GM18867 (cell line): ENCODE measurements around the gene TXNL1.
"Not testable (repeated sequence)": the region's sequence is repeated elsewhere in the genome, so short reads cannot be mapped to it uniquely, and the experiment has no call there.

Experiments
- ATAC-seq: cut with Tn5 transposase; IDR thresholded peaks from one replicate; pipeline ENCODE4 v1.9.1; 2021; ENCODE audit warnings: mild to moderate bottlenecking, moderate library complexity; ENCODE audit not compliant: unreplicated experiment

Gene TXNL1

DNA sequence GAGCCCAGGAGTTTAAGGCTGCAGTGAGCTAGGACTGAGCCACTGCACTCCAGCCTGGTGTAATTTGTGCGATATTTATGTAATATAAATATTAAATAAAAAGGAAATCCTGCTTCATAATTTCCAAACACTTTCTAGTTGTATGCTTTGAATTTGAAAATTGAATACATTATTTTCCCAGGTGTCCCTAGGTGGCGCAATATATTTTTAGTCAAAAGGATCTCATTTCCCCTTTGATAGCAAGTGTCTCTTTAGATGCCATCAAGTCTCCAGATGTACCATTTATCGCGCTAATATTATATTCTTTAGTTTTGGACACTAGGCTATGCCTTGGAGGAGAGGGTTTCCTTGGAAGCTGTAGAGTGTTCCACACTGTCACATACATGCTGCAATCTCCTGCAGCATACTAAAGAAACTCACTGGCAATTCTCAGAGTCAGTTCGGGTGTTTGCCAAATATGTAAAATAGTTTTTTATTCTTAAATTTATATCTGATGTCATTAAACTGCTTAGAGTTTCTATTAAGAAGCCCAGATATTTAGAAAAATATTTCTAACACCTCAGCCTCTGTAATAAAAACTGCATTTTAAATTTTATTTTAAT is 7.1 kb upstream of the TXNL1 start:
- peak; percentile 36 for ATAC-seq

DNA sequence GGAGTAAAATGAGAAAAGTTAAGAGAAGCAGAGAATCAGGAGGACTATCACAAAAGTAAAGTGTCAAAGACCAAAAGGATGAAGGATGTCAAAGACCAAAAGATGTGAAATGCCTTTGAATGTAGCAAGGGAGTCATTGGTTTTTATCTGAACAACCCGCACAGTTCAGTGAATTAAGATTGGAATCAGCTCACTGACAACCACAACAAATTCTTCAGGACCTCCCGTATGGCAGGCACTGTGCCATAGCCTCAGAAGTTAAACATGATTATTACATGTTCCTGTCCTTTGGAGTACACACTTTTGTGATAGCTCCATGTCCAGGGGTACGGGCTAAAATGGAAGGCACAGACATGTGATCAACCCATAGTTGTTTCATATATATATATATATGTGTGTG is 5.0 kb upstream of the TXNL1 start:
- ATAC-seq = no peak

DNA sequence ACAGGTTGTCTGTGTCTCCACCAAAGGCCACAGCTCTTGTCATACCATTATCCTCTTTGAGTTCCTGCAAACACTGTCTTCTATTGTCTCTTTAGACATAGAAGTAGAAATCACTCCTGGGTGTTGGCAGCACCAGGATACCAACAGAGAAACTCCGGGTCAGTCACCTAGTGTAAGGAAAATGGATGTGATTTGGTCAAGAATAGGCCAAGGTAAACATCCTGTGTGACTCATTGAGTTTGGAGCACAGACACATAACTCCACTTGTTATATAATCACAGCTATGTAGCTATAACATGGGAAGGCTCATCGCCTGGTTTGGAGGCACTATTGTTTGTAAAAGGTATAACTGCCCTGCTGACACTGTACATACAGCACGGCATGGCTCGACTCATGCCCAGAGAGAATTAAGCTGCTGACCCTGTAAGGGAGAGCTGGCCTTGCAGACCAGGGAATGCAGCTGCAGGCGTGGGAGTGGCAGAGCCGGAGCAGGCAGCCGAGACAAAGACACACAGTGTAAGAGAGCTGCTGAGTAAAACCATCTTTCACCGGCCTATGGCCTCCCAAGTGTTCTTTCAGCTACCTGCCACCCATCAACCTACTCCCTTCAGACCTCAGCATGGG is 3.4 kb upstream of the TXNL1 start:
- ATAC-seq = no peak

DNA sequence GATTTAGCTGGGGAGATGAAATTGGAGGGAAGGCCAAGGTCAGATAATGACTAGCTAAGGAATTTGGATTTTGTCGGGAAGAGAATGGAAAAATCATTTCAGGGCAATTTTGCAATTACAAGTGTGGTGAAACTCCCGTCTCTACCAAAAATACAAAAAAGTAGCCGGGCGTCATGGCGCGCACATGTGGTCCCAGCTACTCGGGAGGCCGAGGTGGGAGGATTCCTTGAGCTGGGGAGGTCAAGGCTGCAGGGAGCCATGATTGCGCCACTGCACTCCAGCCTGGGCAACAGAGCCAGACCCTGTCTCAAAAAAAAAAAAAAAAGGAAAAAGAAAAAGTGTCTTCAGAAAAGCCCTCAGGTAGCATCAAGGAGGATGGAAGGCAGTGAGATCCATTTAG is 1.2 kb upstream of the TXNL1 start:
- ATAC-seq = no peak

DNA sequence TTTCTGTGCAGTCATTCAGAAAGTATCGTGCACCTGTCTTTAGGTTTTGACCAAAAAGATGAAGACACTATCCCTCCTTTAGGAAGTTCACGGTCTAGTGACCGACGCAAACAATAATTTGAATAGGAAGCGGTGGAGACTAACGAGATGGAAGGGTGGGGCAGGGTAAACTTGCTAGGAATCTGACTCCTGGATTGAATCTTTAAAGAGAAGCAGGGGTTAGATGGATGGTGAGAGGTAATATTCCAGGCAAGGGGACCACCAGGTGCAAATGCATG is 651 bp upstream of the TXNL1 start:
- ATAC-seq = no peak

DNA sequence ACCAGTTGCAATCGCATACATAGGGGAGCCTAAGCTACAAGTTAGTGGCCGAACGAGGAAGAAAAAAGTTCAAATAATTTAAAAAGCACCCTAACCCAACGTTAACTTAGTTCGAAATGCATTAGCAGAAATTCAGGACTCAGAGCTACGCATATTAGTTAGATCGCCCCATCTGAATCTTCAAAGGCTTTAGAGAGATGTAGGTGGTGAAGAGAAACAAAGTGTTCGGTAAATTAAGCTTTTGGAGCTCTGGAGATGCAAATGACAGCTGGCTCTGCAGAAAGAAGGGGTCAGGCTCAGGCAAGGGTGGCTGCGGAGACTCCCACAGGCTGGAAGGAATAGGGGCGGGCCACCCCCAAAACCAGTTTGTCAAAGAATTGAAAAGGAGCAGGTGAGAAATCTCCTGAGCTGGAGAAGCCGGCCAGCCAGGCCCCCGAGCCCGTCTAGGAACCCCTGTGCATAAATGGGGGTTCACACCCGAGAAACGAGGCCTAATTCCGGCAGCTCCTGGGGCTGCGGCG is 621 bp downstream of the TXNL1 start:
- ATAC-seq = peak; percentile 13

DNA sequence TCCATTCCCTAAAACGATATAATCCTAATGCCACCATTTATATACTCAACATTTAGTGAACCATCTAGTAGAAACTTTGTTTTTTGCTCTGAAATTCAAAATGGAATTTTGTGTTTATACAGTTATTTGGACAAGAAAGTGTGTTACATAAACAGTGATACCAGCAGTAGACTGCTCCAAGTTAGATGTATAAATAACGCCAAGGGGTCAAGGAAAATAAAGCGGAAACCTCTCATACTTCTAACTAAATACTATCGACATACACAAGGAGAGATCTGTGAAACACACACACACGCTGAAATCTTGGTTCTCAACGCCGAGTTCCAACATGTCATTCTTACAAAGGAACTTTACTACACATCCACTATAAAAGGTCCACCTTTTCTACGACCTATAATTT is 1.2 kb downstream of the TXNL1 start:
- ATAC-seq = no peak

DNA sequence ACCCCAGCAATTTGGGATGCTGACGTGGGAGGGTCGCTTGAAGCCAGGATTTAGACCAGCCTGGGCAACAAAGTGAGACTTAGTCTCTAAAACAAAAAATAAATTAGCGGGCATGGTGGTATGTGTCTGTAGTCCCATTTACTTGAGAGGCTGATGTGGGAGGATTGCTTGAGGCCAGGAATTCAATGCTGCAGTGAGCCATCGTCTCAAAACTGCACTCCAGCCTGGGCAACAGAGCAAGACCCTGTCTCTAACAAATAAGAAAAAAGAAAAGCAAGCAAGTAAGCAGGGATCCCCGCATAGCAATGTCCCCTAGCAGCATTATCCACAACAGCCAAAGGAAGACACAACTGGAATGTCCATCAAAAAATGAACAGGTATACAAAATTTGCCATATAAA is 3.4 kb downstream of the TXNL1 start:
- no peak for ATAC-seq

DNA sequence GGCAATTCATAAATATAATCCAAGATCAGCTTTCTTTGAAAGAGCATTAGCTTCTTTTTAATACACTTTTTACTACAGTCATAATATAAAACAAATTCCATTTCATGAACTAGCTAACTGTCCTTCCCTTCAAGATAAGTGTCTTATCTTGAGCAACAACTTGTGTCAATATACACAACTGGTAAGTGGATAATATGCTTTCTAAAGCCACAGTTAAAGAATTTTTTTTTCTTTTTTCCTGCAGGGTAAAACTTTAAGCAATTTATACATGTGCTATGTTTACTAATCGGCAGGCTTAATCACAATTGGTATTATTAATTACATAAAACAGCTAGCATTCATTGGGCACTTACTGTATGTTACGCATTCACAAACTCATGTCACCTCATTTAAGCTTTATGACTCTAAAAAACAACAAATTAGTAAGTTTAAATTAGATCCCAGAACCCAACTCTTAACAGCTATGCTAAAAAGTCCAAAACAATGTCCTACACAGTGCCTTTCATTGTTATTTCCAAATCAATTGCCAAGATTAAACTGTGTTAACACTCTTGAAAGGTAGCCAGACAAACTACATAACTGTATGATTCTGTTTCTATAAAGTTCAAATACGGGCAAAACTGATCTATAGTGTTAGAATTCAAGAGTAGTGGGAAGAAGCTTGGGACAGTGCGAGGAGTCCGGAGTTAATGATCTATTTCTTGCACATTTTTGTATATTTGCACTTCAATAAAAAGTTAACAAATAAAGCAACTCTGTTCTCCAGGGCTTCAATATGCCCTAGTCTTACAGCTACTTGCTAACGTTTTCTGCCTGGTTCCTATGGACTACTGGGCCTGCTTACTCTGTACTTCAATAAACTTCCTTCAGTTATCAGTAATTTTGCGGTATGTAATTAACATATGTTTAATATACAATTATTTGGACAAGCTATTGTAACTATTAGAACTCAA is 6.0 kb downstream of the TXNL1 start:
- ATAC-seq = no peak

DNA sequence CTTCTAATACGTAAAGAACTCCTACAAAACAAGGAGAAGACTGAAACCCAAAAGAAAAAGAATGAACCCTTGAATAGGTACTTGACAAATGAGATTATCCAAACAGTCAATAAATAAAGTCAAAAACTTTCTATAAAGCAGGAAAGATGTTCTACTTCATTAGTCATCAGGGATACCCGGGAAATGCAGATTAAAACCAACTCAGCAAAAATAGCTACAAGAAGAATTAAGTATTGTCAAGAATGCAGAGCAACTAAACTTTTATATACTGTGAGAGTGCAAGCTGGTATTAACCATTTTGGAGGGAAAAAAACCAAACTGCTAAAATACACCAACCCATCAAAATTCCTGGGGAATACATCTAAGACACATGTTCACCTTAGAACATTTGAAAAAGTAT is 10.4 kb downstream of the TXNL1 start:
- ATAC-seq = no peak

DNA sequence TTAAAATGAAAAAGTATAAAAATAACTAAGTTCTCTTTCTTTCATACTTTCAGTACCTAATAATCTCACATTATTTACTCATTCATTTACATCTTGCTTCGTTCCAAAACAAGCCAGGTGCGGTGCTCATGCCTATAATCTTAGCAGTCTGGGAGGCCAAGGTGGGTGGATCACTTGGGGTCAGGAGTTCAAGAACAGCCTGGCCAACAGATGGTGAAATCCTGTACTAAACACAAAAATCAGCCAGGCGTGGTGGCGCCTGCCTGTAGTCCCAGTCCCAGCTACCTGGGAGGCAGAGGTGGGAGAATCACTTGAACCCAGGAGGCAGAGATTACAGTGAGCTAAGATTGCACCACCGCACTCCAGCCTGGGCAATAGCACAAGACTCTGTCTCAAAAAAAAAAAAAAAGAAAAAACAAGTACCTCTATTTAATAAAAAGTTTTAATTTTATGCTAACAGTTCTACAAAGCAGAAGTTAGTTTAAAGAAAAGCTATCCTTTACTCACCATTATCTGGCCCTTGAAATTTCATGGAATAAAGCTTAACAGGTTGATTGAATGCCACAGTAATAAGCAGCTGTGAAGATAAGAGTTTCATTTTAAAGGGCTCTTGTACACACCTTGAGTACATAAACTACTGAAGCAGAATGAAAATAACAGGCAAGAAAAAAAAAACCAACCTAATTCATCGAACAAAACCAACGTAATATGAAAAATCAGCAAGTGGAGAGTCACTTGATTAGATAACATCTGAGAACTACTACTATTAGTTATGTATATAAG is 22.5 kb downstream of the TXNL1 start:
- ATAC-seq = no peak

DNA sequence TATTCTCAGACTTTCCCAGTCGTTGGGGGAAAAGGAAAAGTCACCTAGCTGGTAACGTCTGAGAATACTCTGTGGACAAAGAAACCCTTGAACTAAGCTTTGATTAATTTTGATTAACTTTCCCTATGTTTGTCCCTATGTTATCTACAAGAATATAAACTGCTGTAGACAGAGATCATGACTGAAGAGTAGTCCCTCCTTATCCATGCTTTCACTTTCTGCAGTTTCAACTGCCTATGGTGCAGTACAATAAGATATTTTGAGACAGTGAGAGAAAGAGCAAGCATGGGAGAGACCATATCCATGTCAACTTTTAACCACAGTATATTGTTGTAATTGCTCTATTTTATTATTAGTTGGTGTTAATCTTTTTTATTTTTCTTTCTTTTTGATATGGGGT is 31.8 kb downstream of the TXNL1 start:
- ATAC-seq = no peak

DNA sequence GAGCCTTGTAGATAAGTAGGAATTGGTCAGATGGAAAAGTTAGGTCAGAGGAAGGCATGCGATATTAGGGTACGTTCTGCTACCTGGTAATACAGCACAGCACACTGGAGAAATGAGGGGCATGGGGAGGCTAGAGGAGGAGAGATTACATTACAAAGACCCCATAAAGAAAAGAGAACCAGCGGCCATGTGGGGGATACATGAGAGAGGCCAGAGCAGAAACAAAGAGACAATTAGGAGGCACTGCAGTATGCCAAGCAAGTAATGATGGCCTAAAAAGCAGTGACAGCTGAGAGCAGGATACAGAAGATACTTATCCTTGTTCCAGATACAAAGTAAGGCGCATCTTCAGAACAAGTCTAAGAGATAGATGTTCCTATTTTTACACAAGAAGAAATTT is 40.0 kb downstream of the TXNL1 start:
- ATAC-seq = no peak

DNA sequence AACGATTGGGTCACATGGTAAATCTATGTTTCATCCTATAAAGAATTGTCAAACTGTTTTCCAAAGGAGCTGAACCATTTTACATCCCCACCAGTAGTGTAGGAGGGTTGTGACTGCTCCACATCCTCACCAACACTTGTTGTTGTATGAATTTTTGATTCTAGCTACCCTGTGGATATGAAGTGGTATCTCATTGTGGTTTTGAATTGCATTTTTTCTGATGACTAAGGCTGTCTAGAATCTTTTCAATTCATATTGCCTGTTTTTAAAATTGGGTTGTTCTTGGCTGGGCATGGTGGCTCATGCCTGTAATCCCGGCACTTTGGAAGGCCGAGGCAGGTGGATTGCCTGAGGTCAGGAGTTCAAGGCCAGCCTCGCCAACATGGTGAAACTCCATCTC is 44.5 kb downstream of the TXNL1 start:
- ATAC-seq = no peak

DNA sequence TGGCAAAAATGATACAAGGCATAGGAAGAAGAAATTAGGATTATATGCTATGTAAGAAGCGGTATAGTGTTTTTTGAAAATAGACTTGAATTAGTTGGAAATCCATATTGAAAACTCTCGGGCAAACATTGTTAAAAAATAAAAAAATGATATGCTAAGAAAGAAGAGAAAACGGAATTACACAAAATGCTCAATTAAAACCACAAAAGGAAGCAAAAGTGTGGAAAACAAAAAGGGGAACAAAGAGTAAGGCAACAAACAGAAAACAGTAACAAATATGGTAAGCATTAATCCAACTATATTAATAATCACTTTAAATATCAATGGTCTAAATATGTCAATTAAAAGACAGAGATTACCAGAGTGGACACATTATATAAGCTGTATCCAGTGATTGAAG is 58.4 kb downstream of the TXNL1 start:
- no peak for ATAC-seq

DNA sequence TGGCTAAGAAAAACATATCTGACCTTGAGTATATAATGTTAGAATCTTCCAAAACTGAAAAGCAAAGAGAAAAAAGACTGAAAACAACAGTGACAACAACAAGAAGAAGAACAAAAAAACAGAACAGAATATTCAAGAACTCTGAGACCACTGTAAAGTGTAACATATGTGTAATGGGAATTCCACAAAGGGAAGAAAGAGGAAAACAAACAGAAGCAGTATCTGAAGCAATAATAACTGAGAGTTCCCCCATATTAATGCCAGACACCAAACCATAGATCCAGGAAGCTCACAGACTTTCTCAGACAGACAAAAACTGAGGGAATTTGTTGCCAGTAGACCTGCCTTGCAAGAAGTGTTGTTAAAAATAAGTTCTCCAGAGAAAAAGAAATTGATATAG is 58.9 kb downstream of the TXNL1 start:
- ATAC-seq = no peak

DNA sequence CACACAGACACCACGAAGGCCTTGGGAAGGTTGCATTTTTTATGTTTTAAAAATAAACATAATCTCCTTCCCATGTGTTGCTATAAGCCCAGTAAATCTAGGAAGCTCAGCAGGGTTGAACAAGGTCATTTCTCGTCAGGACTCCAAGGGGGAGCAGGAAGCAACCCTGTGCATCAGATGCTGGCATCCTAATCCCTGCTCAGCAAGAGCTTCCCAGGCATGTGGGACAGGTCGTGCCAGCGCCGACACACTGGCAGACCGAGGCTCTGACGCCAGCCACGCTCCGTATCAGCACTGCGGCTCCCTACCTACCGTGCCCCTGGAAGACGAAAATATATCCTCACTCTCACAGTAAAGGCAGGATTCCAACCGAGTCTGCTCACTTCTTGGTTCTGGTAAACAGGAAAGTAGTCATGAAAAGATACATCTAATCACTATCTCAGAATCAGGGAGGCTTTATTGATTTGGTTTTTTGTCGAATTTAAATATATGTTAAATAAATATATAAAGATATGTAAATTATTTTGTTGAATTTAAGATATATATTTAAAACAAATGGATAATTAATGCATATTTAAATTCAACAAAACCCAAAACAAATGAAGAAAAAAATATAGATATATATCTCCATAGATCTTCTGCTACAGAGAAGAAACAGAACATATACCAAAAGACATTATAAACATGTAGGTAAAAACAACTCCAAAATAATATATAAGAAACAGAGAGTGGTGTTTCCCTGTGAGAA is 61.4 kb downstream of the TXNL1 start:
- ATAC-seq = no peak

DNA sequence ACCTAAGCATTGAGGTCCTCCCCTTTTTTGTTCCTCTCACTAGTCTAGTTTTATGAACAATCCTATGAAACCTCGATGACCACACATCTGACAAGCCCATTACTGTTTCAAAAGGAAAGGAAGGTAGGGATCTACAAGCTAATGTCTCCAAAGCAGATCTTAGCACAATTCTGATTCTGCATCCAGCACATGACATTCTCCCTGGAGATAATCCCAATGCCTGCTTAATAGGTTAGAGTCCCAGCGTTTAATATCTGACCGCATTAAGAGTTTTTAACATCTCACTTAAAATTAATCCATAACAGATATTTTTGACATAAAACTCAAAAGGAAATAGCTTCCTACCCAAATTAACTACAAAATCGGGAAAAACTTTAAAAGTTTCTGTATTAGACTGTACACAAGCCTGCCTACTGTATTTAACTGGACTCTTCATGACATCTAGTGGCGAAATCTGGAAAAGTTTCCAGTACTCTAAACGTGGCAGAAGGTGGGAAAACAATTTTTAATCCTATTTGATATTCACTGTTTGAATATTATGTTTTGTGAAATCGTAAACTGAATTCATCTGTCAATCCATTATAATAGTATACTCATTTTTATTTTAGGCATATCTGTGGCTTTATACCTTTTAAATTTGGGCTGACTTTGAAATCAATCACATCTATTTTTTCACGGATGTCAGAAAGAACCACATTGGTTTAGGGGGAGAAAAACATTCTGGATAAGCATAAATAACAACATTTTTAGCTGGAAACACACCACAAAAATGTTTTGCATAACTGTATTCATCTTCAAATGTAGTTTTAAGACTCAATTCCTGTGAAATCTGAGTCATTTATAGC is 62.4 kb downstream of the TXNL1 start:
- ATAC-seq = peak; percentile 83

DNA sequence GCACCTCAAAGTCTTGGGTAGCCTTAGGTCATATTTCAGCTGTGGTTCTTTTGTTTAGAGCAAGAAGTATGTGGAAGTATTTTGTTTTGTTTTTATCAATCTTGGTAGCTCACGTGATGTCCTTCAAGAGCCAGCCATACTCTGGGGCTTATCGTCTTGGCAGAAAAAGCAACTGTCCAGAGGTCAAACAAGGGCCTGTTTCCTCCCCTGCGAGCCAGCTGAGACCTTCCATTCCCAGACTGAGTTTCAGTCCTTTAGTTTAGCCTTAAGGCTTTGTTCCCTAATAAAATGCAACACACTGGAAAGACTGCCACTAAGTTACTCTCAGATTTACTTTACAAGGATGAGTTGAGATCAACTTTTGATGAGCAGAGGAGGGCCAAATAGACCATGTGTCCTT is 63.5 kb downstream of the TXNL1 start:
- no peak for ATAC-seq

DNA sequence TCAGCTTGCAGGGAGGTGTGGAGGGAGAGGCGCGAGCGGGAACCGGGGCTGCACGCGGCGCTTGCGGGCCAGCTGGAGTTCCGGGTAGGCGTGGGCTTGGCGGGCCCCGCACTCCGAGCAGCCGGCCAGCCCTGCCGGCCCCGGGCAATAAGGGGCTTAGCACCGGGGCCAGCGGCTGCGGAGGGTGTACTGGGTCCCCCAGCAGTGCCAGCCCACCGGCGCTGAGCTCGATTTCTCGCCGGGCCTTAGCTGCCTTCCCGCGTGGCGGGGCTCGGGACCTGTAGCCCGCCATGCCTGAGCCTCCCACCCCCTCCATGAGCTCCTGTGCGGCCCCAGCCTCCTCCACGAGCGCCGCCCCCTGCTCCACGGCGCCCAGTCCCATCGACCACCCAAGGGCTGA is 66.1 kb downstream of the TXNL1 start:
- ATAC-seq = not testable (repeated sequence)
